NCI-H2081 treated with DMSO at 0.1 percent for 48 hours (cell line): ENCODE results near the gene MRPL49.
"Not testable (repeated sequence)": the region's sequence is repeated elsewhere in the genome, so short reads cannot be mapped to it uniquely, and the experiment has no call there.

Experiments
- DNase-seq: peaks from one replicate; lab custom pipeline; 2025; lab: John Stamatoyannopoulos, UW

The MRPL49 gene

DNA sequence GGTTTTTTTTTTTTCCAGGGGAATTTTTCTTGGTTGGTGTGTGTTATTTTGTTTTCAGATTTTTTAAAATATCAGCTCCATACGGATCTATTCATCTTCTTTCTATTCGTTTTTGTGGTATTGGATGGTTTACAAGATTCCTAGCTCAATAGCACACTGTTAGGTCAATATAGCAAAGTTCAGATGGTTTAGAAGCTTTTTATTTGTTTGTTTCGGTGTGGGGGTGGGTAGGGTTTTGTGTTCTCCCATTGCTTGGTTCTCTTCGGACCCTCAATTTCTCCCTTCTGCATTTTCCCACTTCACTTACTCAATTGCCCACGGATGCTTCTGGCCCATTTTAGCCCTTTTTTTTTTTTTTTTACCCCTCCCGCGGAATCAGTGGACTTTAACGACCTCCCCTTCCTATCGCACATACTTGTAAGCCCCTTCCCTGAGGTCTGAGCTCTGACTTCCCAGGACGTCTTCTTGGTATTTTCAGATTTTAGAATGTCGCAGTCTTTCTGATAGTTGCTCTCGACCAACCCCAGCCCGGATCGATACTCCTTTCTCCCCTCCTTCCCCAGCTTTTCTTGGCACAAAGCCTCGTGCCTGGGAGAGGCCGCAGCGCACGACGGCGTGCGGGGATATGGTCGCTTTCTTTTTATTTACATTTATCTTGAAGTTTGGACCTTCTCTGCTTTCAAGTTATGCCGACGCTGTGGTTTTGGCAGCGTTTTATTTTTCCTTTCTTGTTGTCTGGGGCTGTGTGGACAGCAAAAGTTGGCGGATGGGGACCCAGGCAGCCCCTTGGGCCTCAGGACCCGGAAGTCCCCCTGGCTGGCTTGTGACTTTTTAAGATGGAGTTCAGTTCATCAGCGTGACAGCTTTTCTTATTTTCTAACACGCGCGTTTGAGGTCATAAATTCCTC lies 43.5 kb downstream of the MRPL49 start:
- no peak for DNase-seq

DNA sequence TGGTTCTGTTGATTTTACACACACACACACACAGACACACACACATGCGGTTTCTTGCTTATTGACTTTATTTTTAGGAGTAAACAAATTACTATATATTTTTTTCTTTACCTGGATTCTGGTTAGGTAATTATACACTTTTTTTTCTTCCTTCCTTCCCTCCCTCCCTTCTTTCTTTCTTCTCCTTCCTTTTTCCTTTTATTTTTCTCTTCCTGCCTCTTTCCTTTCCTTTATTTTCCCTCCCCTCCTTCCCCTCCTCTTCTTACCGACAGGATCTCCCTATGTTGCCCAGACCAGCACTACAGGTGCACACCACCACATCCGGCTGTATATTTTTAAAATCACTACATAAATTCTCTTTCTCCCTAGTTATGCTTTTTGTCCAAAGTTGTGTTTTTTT lies 44.8 kb downstream of the MRPL49 start:
- no peak for DNase-seq

DNA sequence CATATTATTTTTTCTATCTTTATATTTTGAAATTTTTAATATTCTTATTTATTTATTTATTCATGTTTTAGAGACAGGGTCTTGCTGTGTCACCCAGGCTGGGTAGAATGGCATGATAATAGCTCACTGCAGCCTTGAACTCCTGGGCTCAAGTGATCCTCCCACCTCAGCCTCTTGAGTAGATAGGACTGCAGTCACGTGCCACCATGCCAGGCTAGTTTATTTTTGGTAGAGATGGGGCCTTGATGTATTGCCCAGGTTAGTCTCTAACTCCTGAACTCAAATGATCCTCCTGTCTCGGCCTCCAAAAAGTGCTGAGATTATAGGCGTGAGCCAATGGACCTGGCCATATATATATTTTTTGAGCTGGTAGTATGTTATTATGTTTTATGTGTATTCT lies 45.5 kb downstream of the MRPL49 start:
- DNase-seq = no peak

DNA sequence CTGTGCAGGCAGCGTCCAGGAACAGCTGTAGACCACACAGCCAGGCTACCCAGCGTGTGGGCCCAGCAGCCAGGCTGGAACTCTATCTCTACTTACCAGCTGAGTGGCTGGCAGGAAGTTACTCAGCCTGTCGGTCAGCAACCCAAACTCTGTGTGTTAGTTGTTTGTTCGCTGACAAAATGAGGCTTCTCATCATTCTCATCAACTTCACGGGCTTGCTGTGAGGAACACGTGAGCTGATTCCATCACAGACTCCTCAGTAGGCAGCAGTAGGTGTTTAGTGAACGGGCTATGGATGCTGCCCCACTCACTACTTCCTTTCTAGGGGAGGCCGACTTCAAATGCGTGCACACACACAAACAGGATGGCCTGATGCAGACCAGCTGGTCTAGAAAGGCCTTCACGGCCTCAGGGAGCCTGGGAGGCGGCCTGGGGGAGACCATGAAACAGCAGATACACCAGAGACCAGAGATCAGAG lies 47.1 kb downstream of the MRPL49 start:
- no peak for DNase-seq

- no peak for DNase-seq
Observed at GRCh38 chr11:65170058-65170534, 48.0 kb downstream of the MRPL49 start, which contains the start of gene SPDYC. TSS of gene SPDYC (plus strand) at chr11:65170233. CDS start at chr11:65171358, 1,125 bp downstream.

- no peak for DNase-seq
Observed at GRCh38 chr11:65172600-65172999, 50.5 kb downstream of the MRPL49 start.

DNA sequence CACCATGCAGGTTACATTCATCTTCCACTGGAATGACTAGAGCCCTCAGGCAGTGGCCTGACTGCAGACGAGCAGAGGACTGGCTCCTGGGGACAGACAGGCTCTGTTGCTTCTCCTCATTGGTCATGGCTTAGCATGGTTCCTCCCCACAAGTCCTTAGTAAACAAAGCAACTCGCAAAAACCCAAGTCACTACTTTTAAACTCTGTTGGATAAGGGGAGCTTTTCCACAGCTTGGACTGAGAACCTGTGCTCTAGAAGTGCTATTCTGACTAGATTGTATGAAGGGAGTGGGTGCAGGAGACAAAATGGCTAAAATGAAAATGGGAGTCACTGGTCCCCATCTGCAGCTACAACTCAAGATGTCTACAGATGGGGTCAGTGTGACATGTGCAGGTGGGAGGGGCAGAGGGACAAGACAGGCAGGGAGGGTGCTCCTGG lies 52.5 kb downstream of the MRPL49 start:
- DNase-seq = not testable (repeated sequence)
